Measurements from ENCODE around the gene SUGCT. TPM values are rescaled to one million over a fixed set of nuclear protein-coding genes. Genes with fewer than 3 reads are reported as not detected.

The SUGCT gene
- total RNA-seq, 1 experiment from 2014 or later: 1.5 TPM

DNA sequence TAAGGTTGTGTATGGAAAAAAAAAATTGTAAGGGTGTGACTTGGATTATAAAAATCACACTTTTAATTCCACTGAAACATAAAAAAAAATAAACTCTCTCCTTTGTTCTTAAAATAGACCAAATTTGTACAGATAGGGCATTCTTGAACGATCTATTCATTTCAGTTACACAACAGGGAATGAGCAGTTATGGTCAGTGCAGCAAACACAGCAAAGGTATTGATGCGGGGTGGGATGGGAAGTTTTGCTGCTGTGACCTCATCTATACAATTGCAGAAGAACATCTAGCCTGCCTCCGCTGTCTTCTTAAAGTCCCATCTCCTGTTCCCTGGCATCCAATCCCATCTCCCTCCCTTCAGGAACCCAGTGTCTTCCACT is 580.2 kb downstream of the SUGCT start:
- Histone ChIP-seq H3K27ac (ENCODE audit: low read depth, low read length, poor library complexity, severe bottlenecking) (no peak overlapping the region), H3K4me1 (ENCODE audit: insufficient read depth, low read length, poor library complexity, severe bottlenecking) (peaks cover 6% of the 10 kb centered on the region), H3K4me3 (ENCODE audit: low read depth, low read length, poor library complexity, severe bottlenecking) (no peak overlapping the region), H3K36me3 (ENCODE audit: insufficient read depth, low read length, poor library complexity, severe bottlenecking) (no peaks in the 10 kb centered on the region), H3K27me3 (replicated peaks; ENCODE audit: insufficient read depth, low read depth, low read length, poor library complexity) (no peaks in the 10 kb centered on the region), H3K9me3 (ENCODE audit: low read depth, low read length, poor library complexity, severe bottlenecking) (no peaks in the 10 kb centered on the region)
- no peak for TF ChIP-seq EZH2 (IDR thresholded peaks at IDR 0.05; ENCODE audit: borderline replicate concordance, low read depth, low read length, poor library complexity, severe bottlenecking)
- TF ChIP-seq, protein P1, sequence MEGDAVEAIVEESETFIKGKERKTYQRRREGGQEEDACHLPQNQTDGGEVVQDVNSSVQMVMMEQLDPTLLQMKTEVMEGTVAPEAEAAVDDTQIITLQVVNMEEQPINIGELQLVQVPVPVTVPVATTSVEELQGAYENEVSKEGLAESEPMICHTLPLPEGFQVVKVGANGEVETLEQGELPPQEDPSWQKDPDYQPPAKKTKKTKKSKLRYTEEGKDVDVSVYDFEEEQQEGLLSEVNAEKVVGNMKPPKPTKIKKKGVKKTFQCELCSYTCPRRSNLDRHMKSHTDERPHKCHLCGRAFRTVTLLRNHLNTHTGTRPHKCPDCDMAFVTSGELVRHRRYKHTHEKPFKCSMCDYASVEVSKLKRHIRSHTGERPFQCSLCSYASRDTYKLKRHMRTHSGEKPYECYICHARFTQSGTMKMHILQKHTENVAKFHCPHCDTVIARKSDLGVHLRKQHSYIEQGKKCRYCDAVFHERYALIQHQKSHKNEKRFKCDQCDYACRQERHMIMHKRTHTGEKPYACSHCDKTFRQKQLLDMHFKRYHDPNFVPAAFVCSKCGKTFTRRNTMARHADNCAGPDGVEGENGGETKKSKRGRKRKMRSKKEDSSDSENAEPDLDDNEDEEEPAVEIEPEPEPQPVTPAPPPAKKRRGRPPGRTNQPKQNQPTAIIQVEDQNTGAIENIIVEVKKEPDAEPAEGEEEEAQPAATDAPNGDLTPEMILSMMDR (conservative IDR thresholded peaks at IDR 0.05; ENCODE audit: low read depth, low read length): no peak
- CTCF ChIA-PET: no interaction called here
- no TSS peak for BruUV-seq (replicated peaks)
- intact Hi-C loops (cut with micrococcal nuclease; ENCODE audit: unreplicated experiment): no loop called here
- POLR2A ChIA-PET (ENCODE audit: low non-redundant PET): no interaction called here
- DNase-seq (ENCODE audit: low spot score): no peak

DNA sequence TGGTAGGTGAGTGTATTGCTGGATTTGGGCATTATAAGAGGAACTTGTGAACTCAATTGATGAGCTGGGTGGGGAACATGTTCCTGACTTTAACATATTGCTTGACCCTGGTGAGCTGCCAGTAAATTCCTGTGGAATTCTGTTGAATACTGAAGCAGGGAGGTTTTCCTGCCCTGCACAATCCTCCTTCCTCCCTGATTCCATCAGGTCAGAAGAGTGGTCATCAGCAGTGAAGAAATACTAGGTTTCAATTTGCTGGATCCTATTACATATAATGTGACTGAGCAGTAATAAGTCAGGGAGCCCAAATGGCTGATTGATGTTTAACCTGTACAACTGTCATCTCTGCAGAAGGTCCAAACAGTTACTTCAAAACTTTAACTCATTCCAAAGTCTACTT is 581.2 kb downstream of the SUGCT start:
- Histone ChIP-seq H3K27ac (ENCODE audit: low read depth, low read length, poor library complexity, severe bottlenecking) (no peak overlapping the region), H3K27me3 (replicated peaks; ENCODE audit: insufficient read depth, low read depth, low read length, poor library complexity) (no peaks in the 10 kb centered on the region), H3K36me3 (ENCODE audit: insufficient read depth, low read length, poor library complexity, severe bottlenecking) (no peaks in the 10 kb centered on the region), H3K4me1 (ENCODE audit: insufficient read depth, low read length, poor library complexity, severe bottlenecking) (peaks cover 6% of the 10 kb centered on the region), H3K4me3 (ENCODE audit: low read depth, low read length, poor library complexity, severe bottlenecking) (no peak overlapping the region), H3K9me3 (ENCODE audit: low read depth, low read length, poor library complexity, severe bottlenecking) (no peaks in the 10 kb centered on the region)
- BruUV-seq (replicated peaks): no TSS peak
- intact Hi-C loops (cut with micrococcal nuclease; ENCODE audit: unreplicated experiment): no loop called here
- no peak for DNase-seq (ENCODE audit: low spot score)
- CTCF ChIA-PET: no interaction called here
- no peak for TF ChIP-seq EZH2 (IDR thresholded peaks at IDR 0.05; ENCODE audit: borderline replicate concordance, low read depth, low read length, poor library complexity, severe bottlenecking)
- TF ChIP-seq, protein P1 (conservative IDR thresholded peaks at IDR 0.05; ENCODE audit: low read depth, low read length): no peak
- POLR2A ChIA-PET (ENCODE audit: low non-redundant PET): no interaction called here

DNA sequence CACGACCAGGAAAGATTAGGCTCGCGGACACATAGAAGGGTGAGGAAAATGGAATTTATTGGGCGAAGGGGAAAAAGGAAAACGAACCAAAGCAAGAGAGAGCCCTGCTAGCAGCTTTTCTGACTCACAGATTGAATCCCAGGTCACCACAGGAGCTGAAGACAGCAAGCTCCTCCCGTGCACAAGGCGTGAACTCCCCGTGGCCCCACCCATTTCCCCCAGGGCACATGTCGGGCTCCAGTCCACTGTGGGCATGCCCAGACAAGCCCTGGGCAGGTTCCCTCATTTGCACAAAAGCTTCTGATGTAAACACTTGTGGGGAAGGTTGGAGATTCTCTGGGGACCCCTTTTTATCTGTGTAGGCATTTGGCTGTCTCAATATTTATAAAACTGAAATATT is 582.4 kb downstream of the SUGCT start:
- POLR2A ChIA-PET (ENCODE audit: low non-redundant PET): no interaction called here
- intact Hi-C loops (cut with micrococcal nuclease; ENCODE audit: unreplicated experiment): no loop called here
- TF ChIP-seq, protein P1 (conservative IDR thresholded peaks at IDR 0.05; ENCODE audit: low read depth, low read length): no peak
- TF ChIP-seq EZH2 (IDR thresholded peaks at IDR 0.05; ENCODE audit: borderline replicate concordance, low read depth, low read length, poor library complexity, severe bottlenecking): no peak
- no peak overlapping the region for H3K4me3 ChIP-seq (ENCODE audit: low read depth, low read length, poor library complexity, severe bottlenecking)
- BruUV-seq (replicated peaks): no TSS peak
- peak; percentile 82 for DNase-seq (ENCODE audit: low spot score)
- peaks cover 6% of the 10 kb centered on the region for H3K4me1 ChIP-seq (ENCODE audit: insufficient read depth, low read length, poor library complexity, severe bottlenecking)
- no peaks in the 10 kb centered on the region for H3K27me3 ChIP-seq (replicated peaks; ENCODE audit: insufficient read depth, low read depth, low read length, poor library complexity)
- no peak overlapping the region for H3K27ac ChIP-seq (ENCODE audit: low read depth, low read length, poor library complexity, severe bottlenecking)
- no peaks in the 10 kb centered on the region for H3K36me3 ChIP-seq (ENCODE audit: insufficient read depth, low read length, poor library complexity, severe bottlenecking)
- no peaks in the 10 kb centered on the region for H3K9me3 ChIP-seq (ENCODE audit: low read depth, low read length, poor library complexity, severe bottlenecking)
- CTCF ChIA-PET: no interaction called here

All from A673 (cell line).